GM18498 (cell line): ENCODE data around the gene MAN1A1.
A peak's percentile ranks its signal among the peaks of the same experiment; 100 is the strongest.

Experiments used
- ATAC-seq: cut with Tn5 transposase; IDR thresholded peaks from one replicate; pipeline ENCODE4 v1.9.1; 2021; ENCODE audit warnings: mild to moderate bottlenecking, moderate library complexity; ENCODE audit not compliant: unreplicated experiment

Gene MAN1A1

GRCh38 chr6:119240257-119241110, 109.1 kb downstream of the MAN1A1 start:
- peak; percentile 55 for ATAC-seq

GRCh38 chr6:119237177-119237715, 112.3 kb downstream of the MAN1A1 start:
- no peak for ATAC-seq

GRCh38 chr6:119234941-119235340, 114.6 kb downstream of the MAN1A1 start:
- no peak for ATAC-seq

- ATAC-seq = no peak
Observed at GRCh38 chr6:119234457-119234856, 115.1 kb downstream of the MAN1A1 start.

- no peak for ATAC-seq
Observed at GRCh38 chr6:119233312-119233984, 116.1 kb downstream of the MAN1A1 start.

GRCh38 chr6:119231394-119231793, 118.2 kb downstream of the MAN1A1 start:
- no peak for ATAC-seq

GRCh38 chr6:119230160-119230559, 119.4 kb downstream of the MAN1A1 start:
- no peak for ATAC-seq

- ATAC-seq = no peak
Observed at GRCh38 chr6:119227377-119227776, 122.2 kb downstream of the MAN1A1 start.

GRCh38 chr6:119226089-119226488, 123.5 kb downstream of the MAN1A1 start:
- no peak for ATAC-seq

GRCh38 chr6:119224095-119224701, 125.4 kb downstream of the MAN1A1 start:
- ATAC-seq = no peak

GRCh38 chr6:119220452-119220851, 129.1 kb downstream of the MAN1A1 start:
- ATAC-seq = no peak

- ATAC-seq = no peak
Observed at GRCh38 chr6:119218548-119218947, 131.0 kb downstream of the MAN1A1 start.

GRCh38 chr6:119215885-119216590, 133.5 kb downstream of the MAN1A1 start:
- ATAC-seq = no peak

- no peak for ATAC-seq
Observed at GRCh38 chr6:119215309-119215708, 134.3 kb downstream of the MAN1A1 start.

- no peak for ATAC-seq
Observed at GRCh38 chr6:119210596-119210995, 139.0 kb downstream of the MAN1A1 start.

GRCh38 chr6:119209452-119210205, 139.9 kb downstream of the MAN1A1 start:
- peak; percentile 55 for ATAC-seq

GRCh38 chr6:119207971-119208725, 141.4 kb downstream of the MAN1A1 start:
- ATAC-seq = no peak

GRCh38 chr6:119207327-119207726, 142.2 kb downstream of the MAN1A1 start:
- no peak for ATAC-seq

- peak; percentile 84 for ATAC-seq
Observed at GRCh38 chr6:119205911-119206618, 143.5 kb downstream of the MAN1A1 start.
